HEK293 (cell line): Measurements from ENCODE around the gene DCLK1.

Experiments used
- CTCF ChIA-PET: fragments of 350-600 bp; formaldehyde crosslinking; extraction: SDS; loops from one replicate; lab custom pipeline; 2021; ENCODE audit warnings: antibody characterized with exemption; lab: Yijun Ruan, JAX
- POLR2A ChIA-PET: fragments of 300-600 bp; formaldehyde crosslinking; extraction: SDS; loops from one replicate; lab custom pipeline; 2020; ENCODE audit warnings: antibody characterized with exemption, inconsistent platforms; lab: Yijun Ruan, JAX
- H3K27ac ChIP-seq: fragments of 200-500 bp; sonication (Bioruptor generic); 2 replicates; pipeline ENCODE4 v1.5.1; 2014; ENCODE audit warnings: low read depth, low read length, control low read depth, inconsistent platforms; ENCODE audit errors: extremely low read depth
- H3K36me3 ChIP-seq, 2 experiments: fragments of 200-500 bp in 1 of 2; sonication (Bioruptor generic) in 1 of 2; 1 replicate in 1 of 2; 2 replicates in 1 of 2; pipeline ENCODE4 v1.5.1; 2014 to 2017; ENCODE audit warnings: inconsistent platforms in 2 of 2, low read length in 2 of 2; ENCODE audit not compliant: control insufficient read depth in 2 of 2, insufficient read depth in 1 of 2
- H3K4me1 ChIP-seq: fragments of 200-500 bp; sonication (Bioruptor generic); 2 replicates; pipeline ENCODE4 v1.5.1; 2014; ENCODE audit warnings: mild to moderate bottlenecking, low read length, inconsistent platforms; ENCODE audit not compliant: control insufficient read depth, insufficient read depth
- H3K4me3 ChIP-seq: 2 replicates; pipeline ENCODE4 v1.5.1; 2011; ENCODE audit warnings: low read depth, mild to moderate bottlenecking, control low read depth, low read length, moderate library complexity
- H3K9me3 ChIP-seq: fragments of 200-500 bp; sonication (Bioruptor generic); 2 replicates; pipeline ENCODE4 v1.5.1; 2014; ENCODE audit warnings: low read depth, low read length, inconsistent platforms; ENCODE audit not compliant: control insufficient read depth, insufficient read depth
- CTCF ChIP-seq: fragments of 450-650 bp; formaldehyde crosslinking; IDR thresholded peaks from 2 replicates; pipeline ENCODE4 v1.5.1; 2016; ENCODE audit warnings: missing biosample characterization, missing genetic modification characterization
- FEZF1 ChIP-seq: fragments of 450-650 bp; formaldehyde crosslinking; IDR thresholded peaks from 2 replicates; pipeline ENCODE4 v1.5.1; 2016; ENCODE audit warnings: missing biosample characterization, missing genetic modification characterization
- GLIS2 ChIP-seq: fragments of 450-650 bp; formaldehyde crosslinking; IDR thresholded peaks from 2 replicates; pipeline ENCODE4 v1.5.1; 2016; ENCODE audit warnings: missing biosample characterization, missing genetic modification characterization
- KLF8 ChIP-seq: fragments of 450-650 bp; formaldehyde crosslinking; IDR thresholded peaks from 2 replicates; pipeline ENCODE4 v1.5.1; 2016; ENCODE audit warnings: missing biosample characterization, missing genetic modification characterization
- PRDM4 ChIP-seq: fragments of 450-650 bp; formaldehyde crosslinking; IDR thresholded peaks from 2 replicates; pipeline ENCODE4 v1.5.1; 2017; ENCODE audit warnings: missing biosample characterization, missing genetic modification characterization
- RBAK ChIP-seq: fragments of 450-650 bp; formaldehyde crosslinking; IDR thresholded peaks from 2 replicates; pipeline ENCODE4 v1.5.1; 2016; ENCODE audit warnings: missing biosample characterization, missing genetic modification characterization
- YY1 ChIP-seq: fragments of 450-650 bp; formaldehyde crosslinking; IDR thresholded peaks from 2 replicates; pipeline ENCODE4 v1.5.1; 2018; ENCODE audit warnings: missing biosample characterization, missing genetic modification characterization
- ZBTB17 ChIP-seq: fragments of 450-650 bp; formaldehyde crosslinking; IDR thresholded peaks from 2 replicates; pipeline ENCODE4 v1.5.1; 2016; ENCODE audit warnings: missing biosample characterization, missing genetic modification characterization
- ZNF146 ChIP-seq: fragments of 450-650 bp; formaldehyde crosslinking; IDR thresholded peaks from 2 replicates; pipeline ENCODE4 v1.5.1; 2016; ENCODE audit warnings: missing biosample characterization, missing genetic modification characterization
- ZNF16 ChIP-seq: fragments of 450-650 bp; formaldehyde crosslinking; IDR thresholded peaks from 2 replicates; pipeline ENCODE4 v1.5.1; 2016; ENCODE audit warnings: low read depth, missing biosample characterization, missing genetic modification characterization
- ZNF175 ChIP-seq: fragments of 450-650 bp; formaldehyde crosslinking; IDR thresholded peaks from 2 replicates; pipeline ENCODE4 v1.5.1; 2016; ENCODE audit warnings: missing biosample characterization, missing genetic modification characterization
- ZNF214 ChIP-seq: fragments of 450-650 bp; formaldehyde crosslinking; IDR thresholded peaks from 2 replicates; pipeline ENCODE4 v1.5.1; 2017; ENCODE audit warnings: missing biosample characterization, mild to moderate bottlenecking, missing genetic modification characterization, borderline replicate concordance
- ZNF280C ChIP-seq: fragments of 450-650 bp; formaldehyde crosslinking; IDR thresholded peaks from 2 replicates; pipeline ENCODE4 v1.5.1; 2016; ENCODE audit warnings: missing biosample characterization, missing genetic modification characterization
- ZNF292 ChIP-seq: fragments of 450-650 bp; formaldehyde crosslinking; IDR thresholded peaks from 2 replicates; pipeline ENCODE4 v1.5.1; 2016; ENCODE audit warnings: low read depth, missing biosample characterization, missing genetic modification characterization, borderline replicate concordance
- ZNF596 ChIP-seq: fragments of 450-650 bp; IDR thresholded peaks from 2 replicates; pipeline ENCODE4 v1.5.0; 2018; ENCODE audit warnings: missing biosample characterization, mild to moderate bottlenecking, missing genetic modification characterization, moderate library complexity
- ZNF623 ChIP-seq: fragments of 450-650 bp; formaldehyde crosslinking; IDR thresholded peaks from 2 replicates; pipeline ENCODE4 v1.5.1; 2016; ENCODE audit warnings: missing biosample characterization, missing genetic modification characterization
- ZNF626 ChIP-seq: fragments of 450-650 bp; sonication (Bioruptor Pico); formaldehyde crosslinking; IDR thresholded peaks from 2 replicates; pipeline ENCODE4 v1.5.1; 2018; ENCODE audit warnings: missing biosample characterization, missing genetic modification characterization, inconsistent platforms
- ZNF639 ChIP-seq: fragments of 450-650 bp; formaldehyde crosslinking; IDR thresholded peaks from 2 replicates; pipeline ENCODE4 v1.5.1; 2016; ENCODE audit warnings: missing biosample characterization, missing genetic modification characterization
- ZNF692 ChIP-seq: fragments of 450-650 bp; formaldehyde crosslinking; IDR thresholded peaks from 2 replicates; pipeline ENCODE4 v1.5.1; 2016; ENCODE audit warnings: missing biosample characterization, missing genetic modification characterization
- ZNF792 ChIP-seq: fragments of 450-650 bp; formaldehyde crosslinking; IDR thresholded peaks from 2 replicates; pipeline ENCODE4 v1.5.1; 2016; ENCODE audit warnings: missing biosample characterization, missing genetic modification characterization

Gene DCLK1

GRCh38 chr13:36157480-36157879 lies 26.3 kb upstream of the DCLK1 start:
- Histone ChIP-seq H3K4me3 (no peak overlapping the region), H3K4me1 (peaks cover 8% of the 10 kb centered on the region; the same call in 1 of the 2 replicates), H3K27ac (no peak overlapping the region), H3K36me3 (no peaks in the 10 kb centered on the region), H3K9me3 (no peaks in the 10 kb centered on the region)
- TF ChIP-seq RBAK (tag by site-specific recombination), result no peak
- TF ChIP-seq FEZF1 (tag by site-specific recombination), result peak; percentile 75
- CTCF ChIA-PET, result interaction anchor here (0.8 kb wide), 1 partner anchor 72 kb away, joined by 3 read pairs; no protein-coding TSS in a partner anchor
- POLR2A ChIA-PET, result interaction anchor here (0.6 kb wide), 1 partner anchor 8 kb away, joined by 6 read pairs; no protein-coding TSS in a partner anchor

- POLR2A ChIA-PET, result interaction anchor here (0.7 kb wide), 1 partner anchor 8 kb away, joined by 4 read pairs; no protein-coding TSS in a partner anchor
- Histone ChIP-seq H3K36me3 (no peaks in the 10 kb centered on the region), H3K27ac (no peak overlapping the region), H3K9me3 (no peaks in the 10 kb centered on the region)
- CTCF ChIA-PET, result no interaction called here
- TF ChIP-seq ZNF596 (no peak), ZBTB17 (tag by site-specific recombination) (no peak), ZNF623 (no peak), ZNF175 (tag by site-specific recombination) (no peak), PRDM4 (tag by site-specific recombination) (0 out of 2 replicates have a peak, but pooled peaks have one; percentile 18), CTCF (tag by site-specific recombination) (no peak)
- TF ChIP-seq, all 188 proteins: peak for 1
- peaks cover 8% of the 10 kb centered on the region; the same call in 1 of the 2 replicates for H3K4me1 ChIP-seq
- H3K4me3 ChIP-seq, result no peak overlapping the region
Observed at GRCh38 chr13:36154567-36155291, 23.5 kb upstream of the DCLK1 start.

GRCh38 chr13:36151591-36151990 lies 20.4 kb upstream of the DCLK1 start:
- POLR2A ChIA-PET, result no interaction called here
- Histone ChIP-seq H3K36me3 (no peaks in the 10 kb centered on the region), H3K27ac (no peak overlapping the region), H3K4me3 (no peak overlapping the region), H3K9me3 (no peaks in the 10 kb centered on the region), H3K4me1 (no peaks in the 10 kb centered on the region)
- CTCF ChIA-PET, result no interaction called here
- TF ChIP-seq KLF8 (tag by site-specific recombination) (no peak), YY1 (no peak), ZNF639 (tag by site-specific recombination) (no peak), ZNF792 (tag by site-specific recombination) (no peak), ZNF280C (tag by site-specific recombination) (no peak), GLIS2 (tag by site-specific recombination) (no peak), ZNF626 (tag by site-specific recombination) (no peak), ZNF292 (tag by site-specific recombination) (no peak), ZNF214 (tag by site-specific recombination) (no peak), ZNF692 (tag by site-specific recombination) (no peak), ZNF146 (tag by site-specific recombination) (no peak), ZNF16 (no peak)
